MM.1S (cell line): ENCODE data around the gene SSU72.
"Not testable (repeated sequence)": the region's sequence is repeated elsewhere in the genome, so short reads cannot be mapped to it uniquely, and the experiment has no call there.

ENCODE experiments used
- CTCF ChIP-seq: fragments of 300-600 bp; sonication (generic); IDR thresholded peaks from 2 replicates; pipeline ENCODE4 v1.5.1; 2016; ENCODE audit warnings: antibody characterized with exemption, low read length, mixed read lengths
- EZH2 ChIP-seq: fragments of 300-600 bp; sonication (generic); optimal IDR thresholded peaks from 2 replicates; pipeline ENCODE3; 2017; ENCODE audit warnings: low read depth, mild to moderate bottlenecking, antibody characterized with exemption, low read length, mixed read lengths
- EZH2phosphoT487 ChIP-seq: fragments of 300-600 bp; sonication (generic); IDR thresholded peaks from 2 replicates; pipeline ENCODE4 v1.6.1; 2018; ENCODE audit warnings: antibody characterized with exemption, low read length

GRCh38 chr1:1505801-1506200 is 68.9 kb downstream of the SSU72 start:
- not testable (repeated sequence) for TF ChIP-seq CTCF, EZH2phosphoT487, EZH2
